Measurements from ENCODE around the gene CCDC12. TPM values are rescaled to one million over a fixed set of nuclear protein-coding genes. Genes with fewer than 3 reads are reported as not detected.

The CCDC12 gene
- total and polyA plus RNA-seq, 2 of the 13 experiments (the other 11 are each of a cell fraction or from before 2014, with no cell fraction given): 30.1 to 49.5 TPM

DNA sequence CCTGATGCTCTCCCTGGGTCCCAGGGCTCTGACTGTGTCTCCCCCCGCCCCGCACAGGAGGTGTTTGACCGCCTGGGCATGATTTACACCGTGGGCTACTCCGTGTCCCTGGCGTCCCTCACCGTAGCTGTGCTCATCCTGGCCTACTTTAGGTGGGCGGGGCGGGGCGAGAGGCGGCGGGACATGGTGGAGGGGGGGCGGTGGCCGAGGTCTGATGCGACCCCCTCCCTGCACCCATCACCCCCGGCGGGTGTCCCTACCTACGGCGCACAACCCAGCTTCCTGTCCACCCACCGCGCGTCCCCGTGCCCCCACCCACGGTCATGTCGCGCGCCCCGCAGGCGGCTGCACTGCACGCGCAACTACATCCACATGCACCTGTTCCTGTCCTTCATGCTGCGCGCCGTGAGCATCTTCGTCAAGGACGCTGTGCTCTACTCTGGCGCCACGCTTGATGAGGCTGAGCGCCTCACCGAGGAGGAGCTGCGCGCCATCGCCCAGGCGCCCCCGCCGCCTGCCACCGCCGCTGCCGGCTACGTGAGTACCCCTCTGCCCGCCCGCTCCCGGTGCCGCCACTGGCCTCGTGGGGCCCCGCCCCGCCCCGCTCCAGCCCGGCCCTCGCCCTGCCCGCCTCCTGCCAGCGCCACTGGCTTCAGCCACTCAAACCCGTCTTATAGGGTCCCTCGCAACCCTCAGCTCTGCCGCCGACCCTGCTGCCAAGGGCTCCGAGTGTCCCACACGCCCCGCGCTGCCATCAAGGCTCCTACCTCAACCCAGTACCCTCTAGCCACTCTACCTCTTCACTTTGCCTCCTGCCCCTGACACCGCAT lies 78.0 kb downstream of the CCDC12 start:
- Histone ChIP-seq H3K4me2 (ENCODE audit: low read depth, low read length) (no peak overlapping the region), H3K9me3 (ENCODE audit: low read length) (no peaks in the 10 kb centered on the region), H3K27me3 (ENCODE audit: control insufficient read depth in 1 of 2, insufficient read depth in 2 of 2, low read length in 2 of 2) (peaks cover 6 to 17% of the 10 kb centered on the region in 2 experiments; a peak in 3 of 5 replicates), H3K27ac (ENCODE audit: extremely low read length, insufficient read depth, low read length) (no peak overlapping the region), H3K79me2 (ENCODE audit: insufficient read depth, low read length) (no peaks in the 10 kb centered on the region), H3K9ac (ENCODE audit: insufficient read depth, low read depth, low read length) (no peak overlapping the region), H3K4me1 (ENCODE audit: insufficient read depth, low read length) (no peaks in the 10 kb centered on the region), H3K36me3 (replicated peaks in 1 of 2; ENCODE audit: control insufficient read depth in 1 of 2, insufficient read depth in 2 of 2, low read length in 2 of 2) (no peaks in the 10 kb centered on the region), H4K20me1 (ENCODE audit: insufficient read depth, low read length) (no peaks in the 10 kb centered on the region), H2AFZ (ENCODE audit: low read length) (no peak overlapping the region), H3K4me3 (replicated peaks in 1 of 3; ENCODE audit: insufficient read depth in 1 of 3, low read depth in 2 of 3, low read length in 3 of 3) (no peak overlapping the region)
- in situ Hi-C loops (cut with HindIII; ENCODE audit: extremely low pct_ligation_motif_present, low pct_unique_long_range_greater_than_20kb) (no loop called here), intact Hi-C loops (cut with micrococcal nuclease; ENCODE audit: unreplicated experiment) (no loop called here)
- ChIA-PET CTCF (ENCODE audit: low intra/inter-chr PET ratio, low total read pairs) (interaction anchor here (1.1 kb wide), 1 partner anchor 32 kb away, joined by 3 read pairs; no protein-coding TSS in a partner anchor), POLR2A (no interaction called here)
- ATAC-seq: no peak
- 80% methylated on average over 49 of the region's 71 CpGs for WGBS (ENCODE audit: low lambda C conversion rate)
- BruUV-seq (replicated peaks): no TSS peak
- DNase-seq (ENCODE audit: low spot score): no peak
- no peak for FAIRE-seq
- TF ChIP-seq, protein P1, sequence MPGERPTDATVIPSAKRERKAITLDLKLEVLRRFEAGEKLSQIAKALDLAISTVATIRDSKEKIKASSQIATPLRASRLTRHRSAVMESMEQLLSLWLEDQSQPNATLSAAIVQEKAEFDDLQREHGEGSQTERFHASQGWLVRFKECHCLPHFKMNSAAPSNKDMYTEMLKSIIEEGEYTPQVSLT (CRISPR knock-in tag; IDR thresholded peaks at IDR 0.05; ENCODE audit: borderline replicate concordance, low read depth): no peak
- TF ChIP-seq ZNF660 (CRISPR knock-in tag; IDR thresholded peaks at IDR 0.05; ENCODE audit: borderline replicate concordance, low read depth) (no peak), ISX (CRISPR knock-in tag; conservative IDR thresholded peaks at IDR 0.05) (no peak), MED13 (CRISPR knock-in tag; IDR thresholded peaks at IDR 0.05) (no peak), SMYD3 (CRISPR knock-in tag; IDR thresholded peaks at IDR 0.05) (no peak), ZBTB38 (CRISPR knock-in tag; IDR thresholded peaks at IDR 0.05) (no peak), NR2C2 (CRISPR knock-in tag; IDR thresholded peaks at IDR 0.05; ENCODE audit: borderline replicate concordance) (no peak), TRIM24 (CRISPR knock-in tag; IDR thresholded peaks at IDR 0.05) (no peak), ZNF747 (CRISPR knock-in tag; IDR thresholded peaks at IDR 0.05; ENCODE audit: borderline replicate concordance) (no peak), ZNF720 (CRISPR knock-in tag; IDR thresholded peaks at IDR 0.05) (no peak), GPN1 (CRISPR knock-in tag; IDR thresholded peaks at IDR 0.05; ENCODE audit: borderline replicate concordance) (no peak)
- TF ChIP-seq, protein P2, sequence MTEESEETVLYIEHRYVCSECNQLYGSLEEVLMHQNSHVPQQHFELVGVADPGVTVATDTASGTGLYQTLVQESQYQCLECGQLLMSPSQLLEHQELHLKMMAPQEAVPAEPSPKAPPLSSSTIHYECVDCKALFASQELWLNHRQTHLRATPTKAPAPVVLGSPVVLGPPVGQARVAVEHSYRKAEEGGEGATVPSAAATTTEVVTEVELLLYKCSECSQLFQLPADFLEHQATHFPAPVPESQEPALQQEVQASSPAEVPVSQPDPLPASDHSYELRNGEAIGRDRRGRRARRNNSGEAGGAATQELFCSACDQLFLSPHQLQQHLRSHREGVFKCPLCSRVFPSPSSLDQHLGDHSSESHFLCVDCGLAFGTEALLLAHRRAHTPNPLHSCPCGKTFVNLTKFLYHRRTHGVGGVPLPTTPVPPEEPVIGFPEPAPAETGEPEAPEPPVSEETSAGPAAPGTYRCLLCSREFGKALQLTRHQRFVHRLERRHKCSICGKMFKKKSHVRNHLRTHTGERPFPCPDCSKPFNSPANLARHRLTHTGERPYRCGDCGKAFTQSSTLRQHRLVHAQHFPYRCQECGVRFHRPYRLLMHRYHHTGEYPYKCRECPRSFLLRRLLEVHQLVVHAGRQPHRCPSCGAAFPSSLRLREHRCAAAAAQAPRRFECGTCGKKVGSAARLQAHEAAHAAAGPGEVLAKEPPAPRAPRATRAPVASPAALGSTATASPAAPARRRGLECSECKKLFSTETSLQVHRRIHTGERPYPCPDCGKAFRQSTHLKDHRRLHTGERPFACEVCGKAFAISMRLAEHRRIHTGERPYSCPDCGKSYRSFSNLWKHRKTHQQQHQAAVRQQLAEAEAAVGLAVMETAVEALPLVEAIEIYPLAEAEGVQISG (CRISPR knock-in tag; IDR thresholded peaks at IDR 0.05): no peak
- TF ChIP-seq, protein P3, sequence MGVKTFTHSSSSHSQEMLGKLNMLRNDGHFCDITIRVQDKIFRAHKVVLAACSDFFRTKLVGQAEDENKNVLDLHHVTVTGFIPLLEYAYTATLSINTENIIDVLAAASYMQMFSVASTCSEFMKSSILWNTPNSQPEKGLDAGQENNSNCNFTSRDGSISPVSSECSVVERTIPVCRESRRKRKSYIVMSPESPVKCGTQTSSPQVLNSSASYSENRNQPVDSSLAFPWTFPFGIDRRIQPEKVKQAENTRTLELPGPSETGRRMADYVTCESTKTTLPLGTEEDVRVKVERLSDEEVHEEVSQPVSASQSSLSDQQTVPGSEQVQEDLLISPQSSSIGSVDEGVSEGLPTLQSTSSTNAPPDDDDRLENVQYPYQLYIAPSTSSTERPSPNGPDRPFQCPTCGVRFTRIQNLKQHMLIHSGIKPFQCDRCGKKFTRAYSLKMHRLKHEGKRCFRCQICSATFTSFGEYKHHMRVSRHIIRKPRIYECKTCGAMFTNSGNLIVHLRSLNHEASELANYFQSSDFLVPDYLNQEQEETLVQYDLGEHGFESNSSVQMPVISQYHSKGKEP (CRISPR knock-in tag; IDR thresholded peaks at IDR 0.05): no peak
- TF ChIP-seq, protein P4, sequence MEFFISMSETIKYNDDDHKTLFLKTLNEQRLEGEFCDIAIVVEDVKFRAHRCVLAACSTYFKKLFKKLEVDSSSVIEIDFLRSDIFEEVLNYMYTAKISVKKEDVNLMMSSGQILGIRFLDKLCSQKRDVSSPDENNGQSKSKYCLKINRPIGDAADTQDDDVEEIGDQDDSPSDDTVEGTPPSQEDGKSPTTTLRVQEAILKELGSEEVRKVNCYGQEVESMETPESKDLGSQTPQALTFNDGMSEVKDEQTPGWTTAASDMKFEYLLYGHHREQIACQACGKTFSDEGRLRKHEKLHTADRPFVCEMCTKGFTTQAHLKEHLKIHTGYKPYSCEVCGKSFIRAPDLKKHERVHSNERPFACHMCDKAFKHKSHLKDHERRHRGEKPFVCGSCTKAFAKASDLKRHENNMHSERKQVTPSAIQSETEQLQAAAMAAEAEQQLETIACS (CRISPR knock-in tag; IDR thresholded peaks at IDR 0.05): no peak
- TF ChIP-seq, protein P5, sequence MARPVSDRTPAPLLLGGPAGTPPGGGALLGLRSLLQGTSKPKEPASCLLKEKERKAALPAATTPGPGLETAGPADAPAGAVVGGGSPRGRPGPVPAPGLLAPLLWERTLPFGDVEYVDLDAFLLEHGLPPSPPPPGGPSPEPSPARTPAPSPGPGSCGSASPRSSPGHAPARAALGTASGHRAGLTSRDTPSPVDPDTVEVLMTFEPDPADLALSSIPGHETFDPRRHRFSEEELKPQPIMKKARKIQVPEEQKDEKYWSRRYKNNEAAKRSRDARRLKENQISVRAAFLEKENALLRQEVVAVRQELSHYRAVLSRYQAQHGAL (CRISPR knock-in tag; IDR thresholded peaks at IDR 0.05; ENCODE audit: not compliant biosample characterization): no peak
